Activated CD4-positive, alpha-beta T cell treated with anti-CD3 and anti-CD28 coated beads, Interleukin-2, amount 10 ng/mL, durations not matched to agents 24 days and 14 days (primary cell): ENCODE results near the gene SAPCD2. TPM values are rescaled to one million over a fixed set of nuclear protein-coding genes. Genes with fewer than 3 reads are reported as not detected.
"Not testable (repeated sequence)": the region's sequence is repeated elsewhere in the genome, so short reads cannot be mapped to it uniquely, and the experiment has no call there.

Experiments
- DNase-seq: peaks from one replicate; pipeline ENCODE4 v3.0.0; 2022
- H3K27ac Mint-ChIP-seq: one replicate; pipeline ENCODE4 v1.8.0; 2022; ENCODE audit warnings: mild to moderate bottlenecking, mixed read lengths
- H3K27me3 Mint-ChIP-seq: one replicate; pipeline ENCODE4 v1.8.0; 2022; ENCODE audit warnings: mixed read lengths
- H3K36me3 Mint-ChIP-seq: one replicate; pipeline ENCODE4 v1.8.0; 2022; ENCODE audit warnings: low read depth, mild to moderate bottlenecking, mixed read lengths
- H3K4me1 Mint-ChIP-seq: one replicate; pipeline ENCODE4 v1.8.0; 2021; ENCODE audit warnings: mixed read lengths
- H3K4me3 Mint-ChIP-seq: one replicate; pipeline ENCODE4 v1.8.0; 2022; ENCODE audit warnings: mild to moderate bottlenecking, moderate library complexity, mixed read lengths
- H3K9me3 Mint-ChIP-seq: one replicate; pipeline ENCODE4 v1.8.0; 2021; ENCODE audit warnings: mixed read lengths
- intact Hi-C: fragments of 100-400 bp; cut with micrococcal nuclease; formaldehyde crosslinking; loops from one replicate; pipeline ENCODE4 v1.15.1; 2023
- total RNA-seq: library from RNA; stranded (reverse); gene quantifications from 2 replicates; pipeline ENCODE4 v1.2.3, GENCODE V29; 2022

Gene SAPCD2, protein sequence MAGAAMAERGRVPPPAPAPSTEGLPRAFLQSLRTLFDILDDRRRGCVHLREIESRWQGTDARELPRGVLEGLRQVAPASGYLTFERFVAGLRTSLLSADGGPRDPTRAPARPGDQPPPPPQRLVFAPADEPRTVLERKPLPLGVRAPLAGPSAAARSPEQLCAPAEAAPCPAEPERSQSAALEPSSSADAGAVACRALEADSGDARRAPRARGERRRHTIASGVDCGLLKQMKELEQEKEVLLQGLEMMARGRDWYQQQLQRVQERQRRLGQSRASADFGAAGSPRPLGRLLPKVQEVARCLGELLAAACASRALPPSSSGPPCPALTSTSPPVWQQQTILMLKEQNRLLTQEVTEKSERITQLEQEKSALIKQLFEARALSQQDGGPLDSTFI
- total RNA-seq, result 22.8 and 23.8 TPM in 2 replicates

DNA sequence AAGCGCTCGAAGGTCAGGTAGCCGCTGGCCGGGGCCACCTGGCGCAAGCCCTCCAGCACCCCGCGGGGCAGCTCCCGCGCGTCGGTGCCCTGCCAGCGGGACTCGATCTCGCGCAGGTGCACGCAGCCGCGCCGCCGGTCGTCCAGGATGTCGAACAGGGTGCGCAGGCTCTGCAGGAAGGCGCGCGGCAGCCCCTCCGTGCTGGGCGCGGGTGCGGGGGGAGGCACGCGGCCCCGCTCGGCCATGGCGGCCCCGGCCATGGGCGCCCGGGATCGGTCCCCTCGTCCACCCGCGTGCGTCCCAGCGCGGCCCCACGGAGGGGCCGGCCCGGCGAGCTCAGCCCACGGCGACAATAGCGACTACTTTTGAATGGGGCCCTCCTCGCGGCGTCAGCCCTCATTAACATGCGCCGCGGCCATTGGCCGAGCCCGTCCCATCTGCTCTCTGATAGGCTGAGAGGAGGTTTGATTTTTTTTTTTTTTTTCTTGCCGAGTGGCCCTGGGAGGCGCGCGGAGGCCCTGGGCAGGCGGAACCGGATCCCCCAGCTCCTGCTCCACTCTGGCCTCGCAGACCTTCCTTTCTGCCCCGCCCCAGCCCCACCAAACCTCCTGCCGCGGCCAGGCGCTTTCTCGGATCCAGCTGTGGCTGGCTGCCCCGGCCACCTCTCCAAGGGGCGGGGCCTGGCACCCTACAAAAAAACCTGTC is at the start of gene SAPCD2:
Gene SAPCD2, minus strand, starts transcription at position 357 of the 705 bp plus-strand sequence. Its CDS starts 97 bp downstream, at position 260.
- peaks cover 5% of the 10 kb centered on the region for H3K36me3 Mint-ChIP-seq
- H3K27ac Mint-ChIP-seq, result peak within 1 kb of the TSS; percentile 68

DNA sequence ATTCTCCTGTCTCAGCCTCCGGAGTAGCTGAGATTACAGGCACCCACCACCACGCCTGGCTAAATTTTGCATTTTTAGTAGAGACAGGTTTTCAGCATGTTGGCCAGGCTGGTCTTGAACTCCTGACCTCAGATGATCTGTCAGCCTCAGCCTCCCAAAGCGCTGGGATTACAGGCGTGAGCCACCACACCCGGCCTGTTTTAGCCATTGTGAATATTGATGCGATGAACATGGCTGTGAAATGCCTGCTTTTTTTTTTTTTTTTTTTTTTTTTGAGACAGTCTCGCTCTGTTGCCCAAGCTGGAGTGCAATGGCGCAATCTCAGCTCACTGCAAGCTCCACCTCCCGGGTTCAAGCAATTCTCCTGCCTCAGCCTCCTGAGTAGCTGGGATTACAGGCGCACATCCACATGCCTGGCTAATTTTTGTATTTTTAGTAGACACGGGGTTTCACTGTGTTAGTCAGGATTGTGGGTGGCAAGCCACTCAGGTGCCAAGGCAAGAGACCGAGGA is 47.8 kb upstream of the SAPCD2 start:
- H3K9me3 Mint-ChIP-seq, result not testable (repeated sequence)

More for the DNA sequence above, at the start of gene SAPCD2:
- intact Hi-C loops, result loop anchor here (2.0 kb wide), 1 partner anchor 16 kb away; the partner anchor contains the start of gene MAN1B1
- peak; percentile 96 for DNase-seq
- Mint-ChIP-seq H3K9me3 (no peaks in the 10 kb centered on the region), H3K27me3 (no peaks in the 10 kb centered on the region), H3K4me1 (peaks cover 20% of the 10 kb centered on the region), H3K4me3 (peak within 1 kb of the TSS; percentile 80)

DNA sequence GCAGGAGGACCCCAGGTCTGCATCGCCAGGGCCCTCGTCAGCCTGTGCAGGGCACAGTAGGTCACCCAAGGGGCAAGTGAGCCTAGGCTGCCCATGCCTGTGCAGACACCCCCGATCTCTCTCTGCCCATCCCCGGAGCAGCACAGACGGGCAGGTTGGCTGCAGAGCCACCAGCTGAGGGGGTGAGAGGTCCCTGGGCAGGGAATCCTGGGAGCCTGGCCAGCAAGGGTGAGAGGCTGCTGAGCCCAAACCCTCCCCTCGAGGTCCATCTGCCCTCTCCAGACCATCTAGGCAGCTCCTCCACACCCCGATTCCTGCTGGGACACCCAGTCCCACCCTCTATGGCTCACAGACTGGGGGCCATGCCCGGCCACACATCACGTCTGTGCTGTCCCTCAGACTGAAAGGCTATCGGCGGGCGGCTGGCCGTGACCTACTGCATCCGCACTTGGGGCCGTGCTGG is 46.9 kb upstream of the SAPCD2 start:
- H3K27ac Mint-ChIP-seq, result no peak overlapping the region
- H3K36me3 Mint-ChIP-seq, result peaks cover 4% of the 10 kb centered on the region
- H3K4me1 Mint-ChIP-seq, result peaks cover 15% of the 10 kb centered on the region
- intact Hi-C loops, result no loop called here
- H3K27me3 Mint-ChIP-seq, result no peaks in the 10 kb centered on the region
- no peak for DNase-seq
- no peak overlapping the region for H3K4me3 Mint-ChIP-seq
- H3K9me3 Mint-ChIP-seq, result no peaks in the 10 kb centered on the region

More for the DNA sequence above, 47.8 kb upstream of the SAPCD2 start:
- H3K4me3 Mint-ChIP-seq, DNase-seq, H3K36me3 Mint-ChIP-seq, H3K27me3 Mint-ChIP-seq, H3K27ac Mint-ChIP-seq: not testable (repeated sequence)
- intact Hi-C loops, result loop anchor here (1.0 kb wide), 1 partner anchor 109 kb away; the partner anchor contains the start of gene RNF224
- H3K4me1 Mint-ChIP-seq, result peaks cover 17% of the 10 kb centered on the region

DNA sequence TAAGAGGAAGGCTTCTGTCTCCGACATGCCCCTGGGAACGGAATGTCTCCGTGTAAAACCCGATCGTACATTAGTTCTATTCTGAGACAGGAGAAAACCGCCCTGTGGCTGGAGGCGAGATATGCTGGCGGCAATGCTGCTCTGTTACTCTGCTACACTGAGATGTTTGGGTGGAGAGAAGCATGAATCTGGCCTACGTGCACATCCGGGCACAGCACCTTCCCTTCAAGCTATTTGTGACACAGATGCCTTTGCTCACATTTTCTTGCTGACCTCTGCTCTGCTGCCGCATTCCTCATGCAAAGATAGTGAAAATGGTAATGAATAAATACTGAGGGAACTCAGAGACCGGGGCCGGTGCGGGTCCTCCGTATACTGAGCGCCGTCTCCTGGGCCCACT is 46.4 kb upstream of the SAPCD2 start:
- peaks cover 4% of the 10 kb centered on the region for H3K36me3 Mint-ChIP-seq
- DNase-seq, result no peak
- peaks cover 10% of the 10 kb centered on the region for H3K4me1 Mint-ChIP-seq
- H3K4me3 Mint-ChIP-seq, result peak overlapping the region; percentile 45
- H3K27me3 Mint-ChIP-seq, result no peaks in the 10 kb centered on the region
- peak overlapping the region; percentile 13 for H3K27ac Mint-ChIP-seq
- intact Hi-C loops, result no loop called here
- no peaks in the 10 kb centered on the region for H3K9me3 Mint-ChIP-seq

DNA sequence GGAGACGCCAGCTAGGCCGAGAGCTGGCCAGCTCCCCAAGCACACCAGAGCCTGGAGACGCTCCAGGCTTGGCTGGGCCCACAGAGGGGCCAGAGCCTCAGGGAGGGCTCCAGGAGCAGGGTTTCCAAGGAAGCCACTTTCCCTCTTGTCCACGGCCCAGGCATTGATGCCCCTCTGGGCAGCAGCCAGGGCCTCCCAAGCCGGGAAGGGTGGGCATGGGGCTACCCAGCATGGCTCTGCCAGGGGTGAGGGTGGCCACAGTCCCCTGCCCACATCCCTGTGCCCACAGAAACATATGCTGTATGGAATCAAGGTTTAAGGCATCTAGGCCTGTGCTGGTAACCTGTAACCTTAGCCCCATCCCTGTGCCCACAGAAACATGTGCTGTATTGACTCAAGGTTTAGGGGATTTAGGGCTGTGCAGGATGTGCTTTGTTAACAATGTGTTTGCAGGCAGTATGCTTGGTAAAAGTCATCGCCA is 45.7 kb upstream of the SAPCD2 start:
- Mint-ChIP-seq H3K4me1 (peaks cover 8% of the 10 kb centered on the region), H3K36me3 (peaks cover 4% of the 10 kb centered on the region), H3K9me3 (no peaks in the 10 kb centered on the region), H3K4me3 (no peak overlapping the region), H3K27ac (no peak overlapping the region), H3K27me3 (no peaks in the 10 kb centered on the region)
- DNase-seq, result no peak
- intact Hi-C loops, result no loop called here

DNA sequence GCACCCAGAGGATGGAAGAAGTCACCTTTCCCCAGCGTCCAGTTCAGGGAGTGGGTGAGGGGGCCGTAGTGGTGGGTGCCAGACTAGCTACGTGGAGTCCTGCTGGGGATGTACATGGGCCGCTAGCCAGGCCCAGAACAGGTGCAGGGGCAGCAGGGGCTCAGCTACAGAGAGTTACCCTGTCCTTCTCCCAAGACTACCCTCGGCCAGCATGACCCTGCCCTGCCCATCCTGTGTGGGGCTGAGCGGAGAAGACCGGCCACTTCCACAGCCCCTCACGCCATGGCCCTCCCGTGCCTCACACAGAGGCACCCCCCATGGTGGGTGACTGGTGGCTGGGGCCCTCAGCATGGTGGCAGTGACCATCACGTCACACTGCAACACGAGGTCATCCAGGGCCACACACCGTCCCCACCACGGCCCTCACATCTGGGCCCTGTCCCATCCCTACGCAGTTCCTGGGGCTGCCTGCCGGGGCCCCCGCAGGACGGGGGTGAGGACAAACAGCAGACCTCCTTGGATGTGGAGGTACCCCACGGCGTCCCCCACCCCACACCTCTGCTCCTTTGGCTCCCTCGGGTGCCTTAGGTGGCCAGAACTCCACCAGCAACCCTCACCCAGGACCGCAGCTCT is 45.2 kb upstream of the SAPCD2 start:
- H3K4me3 Mint-ChIP-seq, result peak overlapping the region; percentile 67
- no peaks in the 10 kb centered on the region for H3K27me3 Mint-ChIP-seq
- intact Hi-C loops, result loop anchor here (2.0 kb wide), 2 partner anchors 13 to 29 kb away; partner anchors contain the start of gene MAN1B1
- peaks cover 8% of the 10 kb centered on the region for H3K36me3 Mint-ChIP-seq
- no peak overlapping the region for H3K27ac Mint-ChIP-seq
- no peaks in the 10 kb centered on the region for H3K9me3 Mint-ChIP-seq
- peaks cover 8% of the 10 kb centered on the region for H3K4me1 Mint-ChIP-seq
- no peak for DNase-seq

DNA sequence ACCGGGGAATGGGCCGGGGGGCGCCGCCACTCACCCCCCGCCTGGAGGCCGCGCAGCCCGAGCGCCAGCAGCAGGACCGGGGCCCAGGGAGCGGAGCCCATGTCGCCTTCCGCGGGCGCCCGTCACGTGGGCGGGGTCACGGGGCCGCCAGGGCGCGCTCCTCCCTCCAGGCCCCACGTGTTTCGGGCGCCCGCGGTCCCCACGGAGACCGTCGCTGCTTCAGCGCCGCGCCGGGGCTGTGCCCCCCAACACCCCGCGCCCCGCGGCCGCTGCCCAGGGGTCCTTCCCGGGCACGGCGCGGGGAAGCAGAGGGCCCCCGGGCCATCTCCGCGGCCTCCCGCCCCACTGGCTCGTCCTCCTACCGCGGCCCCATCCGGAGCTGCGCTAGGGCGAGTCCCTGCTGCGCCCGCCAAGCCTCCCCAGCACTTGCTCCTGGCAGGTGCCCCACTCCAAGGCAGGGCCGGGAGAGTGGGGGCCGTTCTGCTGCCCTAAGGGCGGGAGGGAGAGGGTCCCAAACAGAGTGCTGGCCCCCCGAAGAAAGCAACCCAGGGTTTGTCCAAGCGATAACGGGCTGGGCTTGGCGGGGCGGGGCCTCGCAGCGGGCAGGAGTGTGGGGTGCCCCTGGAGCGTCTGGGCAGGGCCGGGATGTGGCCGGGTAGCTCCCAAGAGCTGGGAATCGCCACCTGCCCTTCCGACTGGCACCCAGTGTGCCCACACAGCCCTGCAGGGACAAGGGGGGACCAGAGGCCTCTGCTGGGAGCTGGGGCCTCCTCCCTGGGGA is 44.4 kb upstream of the SAPCD2 start, which contains the start of gene DPP7:
Gene DPP7, minus strand, starts transcription at position 121 of the 781 bp plus-strand sequence. Its CDS starts 20 bp downstream, at position 101.
- peak within 1 kb of the TSS; percentile 83 for H3K4me3 Mint-ChIP-seq
- H3K36me3 Mint-ChIP-seq, result peaks cover 8% of the 10 kb centered on the region
- peak; percentile 96 for DNase-seq
- no peaks in the 10 kb centered on the region for H3K9me3 Mint-ChIP-seq
- peak within 1 kb of the TSS; percentile 78 for H3K27ac Mint-ChIP-seq
- intact Hi-C loops, result loop anchor here (1.0 to 2.0 kb wide), 3 partner anchors 14 to 28 kb away; partner anchors contain the start of gene MAN1B1
- no peaks in the 10 kb centered on the region for H3K27me3 Mint-ChIP-seq
- peaks cover 8% of the 10 kb centered on the region for H3K4me1 Mint-ChIP-seq

DNA sequence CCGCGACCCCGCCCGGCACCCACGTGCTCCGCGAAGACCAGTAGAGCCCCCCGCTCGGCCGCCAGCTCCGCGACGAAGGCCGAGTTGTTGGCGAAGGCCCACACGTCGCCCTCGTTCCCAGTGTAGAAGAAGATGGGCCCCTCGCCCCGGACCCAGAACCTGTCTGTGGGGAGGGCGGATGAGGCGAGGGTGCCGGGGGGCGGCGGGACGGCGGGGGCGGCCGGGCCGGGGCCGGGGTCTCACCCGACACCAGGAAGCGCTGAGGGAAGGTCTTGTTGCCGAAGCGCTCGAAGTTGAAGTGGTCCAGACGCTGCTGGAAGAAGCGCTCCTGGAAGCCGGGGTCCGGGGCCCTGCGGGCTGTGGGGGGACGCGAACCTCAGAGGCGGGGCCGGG is 43.9 kb upstream of the SAPCD2 start:
- peaks cover 8% of the 10 kb centered on the region for H3K36me3 Mint-ChIP-seq
- H3K4me3 Mint-ChIP-seq, result peak overlapping the region; percentile 73
- intact Hi-C loops, result loop anchor here (1.0 to 2.0 kb wide), 3 partner anchors 15 to 27 kb away; partner anchors contain the start of gene MAN1B1
- DNase-seq, result no peak
- H3K9me3 Mint-ChIP-seq, result no peaks in the 10 kb centered on the region
- H3K4me1 Mint-ChIP-seq, result peaks cover 8% of the 10 kb centered on the region
- H3K27ac Mint-ChIP-seq, result no peak overlapping the region
- no peaks in the 10 kb centered on the region for H3K27me3 Mint-ChIP-seq

DNA sequence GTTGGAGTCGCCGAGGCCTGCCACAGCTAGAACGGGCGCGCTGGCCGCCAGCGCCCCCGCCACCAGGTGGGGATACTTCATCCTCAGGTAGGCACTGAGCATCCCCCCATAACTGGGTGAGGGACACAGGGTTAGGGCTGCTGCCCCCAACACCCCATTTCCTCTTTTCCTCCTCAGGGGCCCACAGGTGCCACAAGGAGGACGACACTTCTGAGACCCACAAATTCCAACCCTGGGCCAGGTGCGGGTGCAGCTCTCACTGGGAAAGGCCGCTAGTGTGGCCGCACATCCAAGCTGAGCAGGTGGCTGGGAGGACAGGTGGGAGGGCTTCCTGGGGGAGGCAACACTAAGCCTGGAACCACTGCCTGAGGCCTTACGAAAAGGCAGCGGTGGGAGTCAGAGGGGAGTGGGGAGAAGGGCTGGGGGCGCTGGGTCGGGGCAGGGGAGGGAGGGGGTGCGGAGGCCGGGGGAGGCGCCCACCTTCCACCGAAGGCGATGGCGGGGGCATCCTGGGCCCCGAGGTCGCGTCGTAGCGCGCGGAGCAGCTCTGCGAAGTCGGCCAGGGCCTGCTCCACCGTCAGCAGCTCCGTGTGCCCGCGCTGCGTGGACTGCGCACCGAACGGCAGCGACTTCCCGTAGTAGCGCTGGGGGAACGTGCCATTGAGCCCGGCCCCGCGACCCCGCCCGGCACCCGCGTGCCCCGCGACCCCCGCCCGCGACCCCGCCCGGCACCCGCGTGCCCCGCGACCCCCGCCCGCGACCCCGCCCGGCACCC is 43.2 kb upstream of the SAPCD2 start:
- intact Hi-C loops, result loop anchor here (1.0 to 2.0 kb wide), 3 partner anchors 15 to 27 kb away; partner anchors contain the start of gene MAN1B1
- Mint-ChIP-seq H3K27ac (peak overlapping the region; percentile 78), H3K9me3 (no peaks in the 10 kb centered on the region), H3K36me3 (peaks cover 8% of the 10 kb centered on the region), H3K4me1 (peaks cover 2% of the 10 kb centered on the region), H3K4me3 (peak overlapping the region; percentile 83), H3K27me3 (no peaks in the 10 kb centered on the region)
- DNase-seq, result peak; percentile 81

DNA sequence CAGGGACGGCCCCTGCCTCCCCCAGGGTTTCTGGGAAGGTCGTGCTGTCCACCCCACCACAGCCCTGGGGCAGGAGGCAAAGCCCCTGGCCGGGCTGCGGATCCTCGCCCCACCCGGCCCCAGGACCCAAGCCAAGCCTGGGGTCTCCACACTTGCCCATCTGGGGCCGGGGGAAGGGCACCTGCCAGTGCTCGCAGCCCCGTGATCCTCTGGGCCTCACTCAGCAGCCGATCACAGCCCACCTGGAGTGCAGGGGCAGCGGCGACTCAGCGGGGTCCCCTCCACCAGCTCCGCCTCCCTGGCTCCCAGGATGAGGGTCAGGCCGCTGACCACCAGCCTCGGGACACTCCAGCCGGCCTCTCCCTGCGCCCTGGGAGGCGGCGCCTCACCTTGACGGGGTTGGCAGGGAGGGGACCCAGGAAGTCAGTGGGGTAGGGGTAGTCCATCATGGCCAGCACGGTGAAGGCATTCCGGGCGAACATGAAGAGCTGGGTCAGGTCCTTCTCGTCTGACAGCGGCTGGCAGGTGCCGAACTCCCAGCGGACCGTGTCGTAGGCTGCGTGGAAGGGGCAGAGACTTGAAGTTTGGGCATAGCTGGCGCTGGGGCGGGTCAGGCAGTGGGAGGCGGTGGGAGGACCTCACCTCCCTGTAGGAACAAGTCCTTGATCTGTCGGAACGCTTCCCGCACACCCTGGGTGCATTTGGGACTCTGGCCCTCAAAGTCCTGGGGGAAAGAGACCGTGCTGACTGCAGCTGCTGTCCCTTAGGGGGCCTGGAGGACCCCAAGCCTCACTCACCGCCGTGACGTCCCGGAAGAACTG is 42.4 kb upstream of the SAPCD2 start:
- Mint-ChIP-seq H3K36me3 (peaks cover 8% of the 10 kb centered on the region), H3K4me1 (peaks cover 2% of the 10 kb centered on the region), H3K27me3 (no peaks in the 10 kb centered on the region), H3K4me3 (peak overlapping the region; percentile 83), H3K9me3 (no peaks in the 10 kb centered on the region), H3K27ac (no peak overlapping the region)
- intact Hi-C loops, result no loop called here
- DNase-seq, result no peak

DNA sequence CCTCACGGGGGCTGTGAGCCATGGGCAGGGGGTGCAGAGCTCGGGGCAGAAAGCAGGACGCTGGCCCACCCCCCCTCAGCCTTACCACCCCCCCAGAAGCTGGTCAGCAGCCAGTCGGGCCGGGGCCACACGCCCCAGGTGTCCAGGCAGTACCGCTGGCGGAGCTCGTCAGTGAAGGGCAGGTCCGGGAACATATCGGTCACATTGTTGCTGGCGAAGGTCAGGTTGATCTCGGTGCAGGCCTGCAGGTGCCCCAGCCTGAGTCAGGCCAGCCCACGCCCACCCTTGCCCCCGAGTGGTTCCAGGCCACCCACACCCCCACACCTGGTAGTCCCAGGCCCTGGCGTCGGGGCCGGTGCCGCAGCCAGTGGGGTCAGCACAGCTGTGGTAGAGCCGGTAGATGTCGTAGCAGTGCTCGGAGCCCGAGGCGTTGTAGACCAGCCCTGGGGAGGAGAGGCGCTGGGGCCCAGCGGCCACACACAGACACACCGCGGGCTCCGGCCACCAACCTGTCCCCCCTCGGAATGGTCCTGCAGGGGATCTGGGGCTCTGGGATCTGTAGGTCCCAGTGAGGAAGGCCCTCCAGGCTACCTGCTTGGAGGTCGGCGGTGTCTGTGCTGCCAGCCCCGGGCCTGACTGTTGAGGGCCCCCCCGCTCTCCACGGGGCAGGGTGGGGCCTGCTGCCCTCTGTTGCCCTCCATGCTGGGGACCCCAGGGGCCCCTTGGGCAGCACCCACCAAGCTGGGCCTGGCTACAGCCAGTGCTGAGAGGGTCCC is 41.6 kb upstream of the SAPCD2 start:
- H3K4me3 Mint-ChIP-seq, result no peak overlapping the region
- H3K27ac Mint-ChIP-seq, result no peak overlapping the region
- H3K4me1 Mint-ChIP-seq, result peaks cover 2% of the 10 kb centered on the region
- peaks cover 8% of the 10 kb centered on the region for H3K36me3 Mint-ChIP-seq
- no peak for DNase-seq
- no peaks in the 10 kb centered on the region for H3K27me3 Mint-ChIP-seq
- no peaks in the 10 kb centered on the region for H3K9me3 Mint-ChIP-seq
- intact Hi-C loops, result no loop called here
